ENCODE data around the gene HBZ. TPM values are rescaled to one million over a fixed set of nuclear protein-coding genes. Genes with fewer than 3 reads are reported as not detected.
"Not testable (repeated sequence)": the region's sequence is repeated elsewhere in the genome, so short reads cannot be mapped to it uniquely, and the experiment has no call there.

HBZ gene
- total RNA-seq, 1 donor from 2014 or later: not detected

DNA sequence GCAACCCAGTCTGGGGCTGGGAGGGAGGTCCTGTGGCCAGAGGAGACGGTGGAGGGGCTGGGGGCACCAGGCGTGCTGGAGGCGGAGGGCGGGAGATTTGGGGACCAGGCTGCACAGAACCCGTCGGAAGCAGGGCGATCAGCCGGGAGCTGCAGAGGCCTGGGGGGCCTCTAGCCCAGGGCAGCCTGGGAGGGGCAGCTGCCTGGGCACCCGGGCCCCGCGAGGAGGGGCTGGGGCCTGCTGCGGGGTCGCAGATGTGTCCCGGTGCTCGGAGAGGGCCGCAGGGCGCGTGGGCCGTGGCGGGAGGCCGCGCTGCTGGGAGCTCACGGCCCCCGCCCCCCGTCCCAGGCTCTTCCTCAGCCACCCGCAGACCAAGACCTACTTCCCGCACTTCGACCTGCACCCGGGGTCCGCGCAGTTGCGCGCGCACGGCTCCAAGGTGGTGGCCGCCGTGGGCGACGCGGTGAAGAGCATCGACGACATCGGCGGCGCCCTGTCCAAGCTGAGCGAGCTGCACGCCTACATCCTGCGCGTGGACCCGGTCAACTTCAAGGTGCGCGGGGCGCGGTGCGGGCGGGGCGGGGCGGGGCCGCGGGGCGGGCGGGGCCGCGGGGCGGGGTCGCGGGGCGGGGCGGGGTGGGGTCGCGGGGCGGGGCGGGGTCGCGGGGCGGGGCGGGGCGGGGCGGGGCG lies 11.8 kb downstream of the HBZ start:
- not testable (repeated sequence) for DNase-seq (ENCODE audit: low read depth, low spot score)

DNA sequence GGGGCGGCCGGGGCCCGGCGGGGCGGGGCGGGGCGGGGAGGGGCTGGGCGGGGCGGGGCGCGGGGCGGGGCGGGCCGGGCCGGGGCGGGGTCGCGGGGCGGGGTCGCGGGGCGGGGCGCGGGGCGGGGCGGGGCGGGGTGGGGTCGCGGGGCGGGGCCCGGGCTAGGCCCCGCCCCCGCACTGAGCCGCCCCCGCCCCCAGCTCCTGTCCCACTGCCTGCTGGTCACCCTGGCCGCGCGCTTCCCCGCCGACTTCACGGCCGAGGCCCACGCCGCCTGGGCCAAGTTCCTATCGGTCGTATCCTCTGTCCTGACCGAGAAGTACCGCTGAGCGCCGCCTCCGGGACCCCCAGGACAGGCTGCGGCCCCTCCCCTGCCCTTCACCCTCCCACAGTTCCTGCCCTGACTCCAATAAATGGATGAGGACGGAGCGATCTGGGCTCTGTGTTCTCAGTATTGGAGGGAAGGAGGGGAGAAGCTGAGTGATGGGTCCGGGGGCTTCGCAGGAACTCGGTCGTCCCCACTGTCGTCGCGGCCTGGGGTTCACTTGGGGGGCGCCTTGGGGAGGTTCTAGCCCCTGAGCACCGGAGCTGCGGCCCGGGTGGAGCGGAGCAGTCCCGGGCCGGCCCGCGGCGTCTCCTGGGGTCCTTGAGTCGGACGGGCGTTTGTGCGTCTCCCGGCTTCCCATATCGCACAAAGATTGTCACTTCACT lies 12.5 kb downstream of the HBZ start:
- no peak for DNase-seq (ENCODE audit: low read depth, low spot score)

DNA sequence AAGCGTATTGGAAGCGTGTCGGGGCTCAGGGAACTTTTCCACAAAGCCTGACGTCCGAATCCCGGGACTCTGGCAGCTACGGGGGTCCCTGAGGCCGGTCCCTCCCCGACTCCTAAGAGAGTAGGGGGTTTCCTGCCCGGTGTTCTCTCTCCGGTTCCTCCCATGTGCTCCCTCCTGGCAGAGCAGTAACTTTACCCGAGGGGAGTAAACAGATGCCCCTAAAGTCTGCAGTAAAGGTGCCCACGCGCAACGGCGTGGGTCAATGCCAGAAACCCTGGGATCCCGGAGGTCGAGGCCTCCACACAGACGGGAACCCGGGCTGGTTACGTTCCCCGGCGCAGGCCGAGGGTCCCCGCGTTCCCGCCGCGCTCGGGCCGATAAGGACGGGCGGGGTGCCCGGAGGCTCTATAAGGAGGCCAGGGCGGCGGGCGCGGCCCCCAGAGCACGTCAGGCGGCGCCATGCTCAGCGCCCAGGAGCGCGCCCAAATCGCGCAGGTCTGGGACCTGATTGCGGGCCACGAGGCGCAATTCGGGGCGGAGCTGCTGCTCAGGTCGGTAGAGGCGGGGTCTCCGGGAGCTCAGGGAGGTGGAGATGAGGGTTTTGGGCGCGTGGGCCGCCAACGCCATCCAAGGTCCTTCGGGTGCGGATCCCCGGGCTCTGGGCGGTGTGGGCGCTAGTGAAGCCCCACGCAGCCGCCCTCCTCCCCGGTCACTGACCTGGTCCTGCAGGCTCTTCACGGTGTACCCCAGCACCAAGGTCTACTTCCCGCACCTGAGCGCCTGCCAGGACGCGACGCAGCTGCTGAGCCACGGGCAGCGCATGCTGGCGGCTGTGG lies 13.3 kb downstream of the HBZ start, which contains the start of gene HBM:
Gene HBM, plus strand, starts transcription at position 440 of the 836 bp plus-strand sequence. Its CDS starts 20 bp downstream, at position 460.
- no peak for DNase-seq (ENCODE audit: low read depth, low spot score)

- no peak for DNase-seq (ENCODE audit: low read depth, low spot score)
These were observed 14.1 kb downstream of the HBZ start for GRCh38 chr16:166375-167121.

DNA sequence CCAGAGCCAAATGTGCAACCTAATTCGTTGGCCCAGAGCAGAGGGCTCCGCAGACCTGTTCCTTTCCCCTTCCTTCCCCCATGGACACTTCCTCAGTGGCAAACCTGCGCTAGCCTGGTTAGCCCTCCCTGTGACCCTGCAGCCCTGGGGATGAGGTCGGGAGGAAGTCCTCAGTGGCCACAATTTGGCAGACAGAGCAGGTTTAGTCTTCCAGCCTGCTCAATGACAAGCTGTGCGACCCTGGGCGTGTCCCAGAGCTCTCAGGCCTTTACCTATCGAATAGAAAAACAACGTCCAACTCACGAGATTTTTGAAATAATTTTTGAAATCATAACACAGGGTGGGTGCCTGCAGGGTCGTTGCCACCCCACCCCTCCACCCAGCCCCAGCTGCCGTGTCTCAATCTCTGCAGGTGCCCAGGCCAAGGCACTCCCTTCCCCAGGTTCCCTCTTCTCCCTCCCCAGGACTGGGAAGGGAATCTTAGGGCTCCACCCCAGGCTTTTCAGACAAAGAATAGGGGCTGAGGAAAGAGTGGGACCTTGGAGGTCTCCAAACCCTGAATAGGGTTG lies 14.8 kb downstream of the HBZ start:
- no peak for DNase-seq (ENCODE audit: low read depth, low spot score)

- DNase-seq (ENCODE audit: low read depth, low spot score): no peak
These were observed 16.0 kb downstream of the HBZ start for GRCh38 chr16:168424-168823.

DNA sequence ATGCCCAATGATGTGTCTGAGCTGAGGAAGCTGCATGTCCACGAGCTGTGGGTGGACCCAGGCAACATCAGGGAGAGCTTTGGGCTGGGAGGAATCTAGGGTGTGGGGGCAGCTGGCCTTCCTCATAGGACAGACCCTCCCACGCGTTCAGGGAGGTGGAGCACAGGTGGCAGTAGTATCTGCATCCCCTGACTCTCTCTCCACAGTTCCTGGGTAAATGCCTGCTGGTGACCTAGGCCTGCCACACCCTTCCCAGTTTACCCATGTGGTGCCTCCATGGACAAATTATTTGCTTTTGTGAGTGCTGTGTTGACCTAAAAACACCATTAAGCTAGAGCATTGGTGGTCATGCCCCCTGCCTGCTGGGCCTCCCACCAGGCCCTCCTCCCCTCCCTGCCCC lies 16.6 kb downstream of the HBZ start:
- no peak for DNase-seq (ENCODE audit: low read depth, low spot score)

DNA sequence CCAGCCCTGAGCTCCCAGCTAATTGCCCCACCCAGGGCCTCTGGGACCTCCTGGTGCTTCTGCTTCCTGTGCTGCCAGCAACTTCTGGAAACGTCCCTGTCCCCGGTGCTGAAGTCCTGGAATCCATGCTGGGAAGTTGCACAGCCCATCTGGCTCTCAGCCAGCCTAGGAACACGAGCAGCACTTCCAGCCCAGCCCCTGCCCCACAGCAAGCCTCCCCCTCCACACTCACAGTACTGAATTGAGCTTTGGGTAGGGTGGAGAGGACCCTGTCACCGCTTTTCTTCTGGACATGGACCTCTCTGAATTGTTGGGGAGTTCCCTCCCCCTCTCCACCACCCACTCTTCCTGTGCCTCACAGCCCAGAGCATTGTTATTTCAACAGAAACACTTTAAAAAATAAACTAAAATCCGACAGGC lies 17.7 kb downstream of the HBZ start:
- DNase-seq (ENCODE audit: low read depth, low spot score): not testable (repeated sequence)

DNA sequence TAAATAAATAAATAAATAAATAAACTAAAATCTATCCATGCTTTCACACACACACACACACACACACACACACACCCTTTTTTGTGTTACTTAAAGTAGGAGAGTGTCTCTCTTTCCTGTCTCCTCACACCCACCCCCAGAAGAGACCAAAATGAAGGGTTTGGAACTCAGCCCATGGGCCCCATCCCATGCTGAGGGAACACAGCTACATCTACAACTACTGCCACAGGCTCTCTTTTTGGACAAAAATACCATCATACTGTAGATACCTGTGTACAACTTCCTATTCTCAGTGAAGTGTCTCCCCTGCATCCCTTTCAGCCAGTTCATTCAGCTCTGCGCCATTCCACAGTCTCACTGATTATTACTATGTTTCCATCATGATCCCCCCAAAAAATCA lies 18.3 kb downstream of the HBZ start:
- no peak for DNase-seq (ENCODE audit: low read depth, low spot score)

DNA sequence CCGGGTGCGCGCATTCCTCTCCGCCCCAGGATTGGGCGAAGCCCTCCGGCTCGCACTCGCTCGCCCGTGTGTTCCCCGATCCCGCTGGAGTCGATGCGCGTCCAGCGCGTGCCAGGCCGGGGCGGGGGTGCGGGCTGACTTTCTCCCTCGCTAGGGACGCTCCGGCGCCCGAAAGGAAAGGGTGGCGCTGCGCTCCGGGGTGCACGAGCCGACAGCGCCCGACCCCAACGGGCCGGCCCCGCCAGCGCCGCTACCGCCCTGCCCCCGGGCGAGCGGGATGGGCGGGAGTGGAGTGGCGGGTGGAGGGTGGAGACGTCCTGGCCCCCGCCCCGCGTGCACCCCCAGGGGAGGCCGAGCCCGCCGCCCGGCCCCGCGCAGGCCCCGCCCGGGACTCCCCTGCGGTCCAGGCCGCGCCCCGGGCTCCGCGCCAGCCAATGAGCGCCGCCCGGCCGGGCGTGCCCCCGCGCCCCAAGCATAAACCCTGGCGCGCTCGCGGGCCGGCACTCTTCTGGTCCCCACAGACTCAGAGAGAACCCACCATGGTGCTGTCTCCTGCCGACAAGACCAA lies 20.0 kb downstream of the HBZ start, which contains the start of gene HBA2:
Gene HBA2, plus strand, starts transcription at position 503 of the 568 bp plus-strand sequence. Its CDS starts 37 bp downstream, at position 540.
- not testable (repeated sequence) for DNase-seq (ENCODE audit: low read depth, low spot score)

- not testable (repeated sequence) for DNase-seq (ENCODE audit: low read depth, low spot score)
These were observed 20.9 kb downstream of the HBZ start for GRCh38 chr16:173211-173854.

GRCh38 chr16:173928-174769 lies 21.7 kb downstream of the HBZ start:
- DNase-seq (ENCODE audit: low read depth, low spot score): not testable (repeated sequence)

- DNase-seq (ENCODE audit: low read depth, low spot score): no peak
These were observed 22.8 kb downstream of the HBZ start for GRCh38 chr16:175011-175949.

DNA sequence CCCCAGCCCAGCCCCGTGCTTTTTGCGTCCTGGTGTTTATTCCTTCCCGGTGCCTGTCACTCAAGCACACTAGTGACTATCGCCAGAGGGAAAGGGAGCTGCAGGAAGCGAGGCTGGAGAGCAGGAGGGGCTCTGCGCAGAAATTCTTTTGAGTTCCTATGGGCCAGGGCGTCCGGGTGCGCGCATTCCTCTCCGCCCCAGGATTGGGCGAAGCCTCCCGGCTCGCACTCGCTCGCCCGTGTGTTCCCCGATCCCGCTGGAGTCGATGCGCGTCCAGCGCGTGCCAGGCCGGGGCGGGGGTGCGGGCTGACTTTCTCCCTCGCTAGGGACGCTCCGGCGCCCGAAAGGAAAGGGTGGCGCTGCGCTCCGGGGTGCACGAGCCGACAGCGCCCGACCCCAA lies 23.6 kb downstream of the HBZ start:
- not testable (repeated sequence) for DNase-seq (ENCODE audit: low read depth, low spot score)

- not testable (repeated sequence) for DNase-seq (ENCODE audit: low read depth, low spot score)
These were observed 24.3 kb downstream of the HBZ start, which contains the start of gene HBA1 for GRCh38 chr16:176477-177382. Gene HBA1, plus strand, starts transcription at chr16:176680. Its CDS starts 37 bp downstream, at chr16:176717.

- no peak for DNase-seq (ENCODE audit: low read depth, low spot score)
These were observed 25.0 kb downstream of the HBZ start for GRCh38 chr16:177394-177822.
